KMS-11 (cell line): ENCODE measurements around the gene RNF166.
"Not testable (repeated sequence)": the region's sequence is repeated elsewhere in the genome, so short reads cannot be mapped to it uniquely, and the experiment has no call there.

Source experiments
- H2AFZ ChIP-seq: fragments of 200-600 bp; sonication (generic); 2 replicates; pipeline ENCODE4 v1.6.1; 2016; ENCODE audit warnings: antibody characterized with exemption, mixed run types, low read depth
- H3K27ac ChIP-seq: fragments of 200-600 bp; sonication (generic); 2 replicates; pipeline ENCODE4 v1.6.1; 2016; ENCODE audit warnings: mild to moderate bottlenecking, mixed run types
- H3K27me3 ChIP-seq: fragments of 200-600 bp; sonication (generic); 2 replicates; pipeline ENCODE4 v1.6.1; 2017; ENCODE audit warnings: mild to moderate bottlenecking, low read depth, mixed run types, moderate library complexity; ENCODE audit not compliant: insufficient read depth
- H3K36me3 ChIP-seq: fragments of 200-600 bp; sonication (generic); 2 replicates; pipeline ENCODE4 v1.6.1; 2017; ENCODE audit warnings: mild to moderate bottlenecking, mixed run types; ENCODE audit not compliant: insufficient read depth
- H3K4me1 ChIP-seq: fragments of 200-600 bp; sonication (generic); 2 replicates; pipeline ENCODE4 v1.6.1; 2016; ENCODE audit warnings: mild to moderate bottlenecking, low read depth, mixed run types; ENCODE audit not compliant: poor library complexity, severe bottlenecking
- H3K4me2 ChIP-seq: fragments of 200-600 bp; sonication (generic); 2 replicates; pipeline ENCODE4 v1.7.0; 2016; ENCODE audit warnings: mild to moderate bottlenecking, mixed run types
- H3K4me3 ChIP-seq: fragments of 200-600 bp; sonication (generic); IDR thresholded peaks from 2 replicates; pipeline ENCODE4 v1.6.1; 2017; ENCODE audit warnings: low read depth, low read length, mixed read lengths; ENCODE audit not compliant: insufficient read depth
- H3K79me2 ChIP-seq: fragments of 200-600 bp; sonication (generic); 2 replicates; pipeline ENCODE4 v1.6.1; 2016; ENCODE audit warnings: low read depth, mixed run types; ENCODE audit not compliant: insufficient read depth
- H3K9ac ChIP-seq: fragments of 200-600 bp; sonication (generic); 2 replicates; pipeline ENCODE4 v1.6.1; 2016; ENCODE audit warnings: mild to moderate bottlenecking, mixed run types
- H4K20me1 ChIP-seq: fragments of 200-600 bp; sonication (generic); 2 replicates; pipeline ENCODE4 v1.6.1; 2016; ENCODE audit warnings: mild to moderate bottlenecking, mixed run types; ENCODE audit not compliant: insufficient read depth
- CTCF ChIP-seq: fragments of 200-600 bp; sonication (generic); conservative IDR thresholded peaks from 2 replicates; pipeline ENCODE4 v1.6.1; 2017; ENCODE audit warnings: low read depth, mild to moderate bottlenecking, antibody characterized with exemption, low read length, moderate library complexity, mixed read lengths

RNF166 gene

GRCh38 chr16:88673716-88674379 lies 32.4 kb downstream of the RNF166 start:
- Histone ChIP-seq H3K27ac (no peak overlapping the region), H3K4me2 (no peak overlapping the region), H3K4me3 (no peak overlapping the region), H3K27me3 (no peaks in the 10 kb centered on the region), H4K20me1 (no peaks in the 10 kb centered on the region), H3K9ac (no peak overlapping the region), H2AFZ (no peak overlapping the region), H3K79me2 (no peaks in the 10 kb centered on the region), H3K36me3 (no peaks in the 10 kb centered on the region), H3K4me1 (no peaks in the 10 kb centered on the region)
- no peak for TF ChIP-seq CTCF

- no peak overlapping the region for H3K27ac ChIP-seq
- no peak overlapping the region for H2AFZ ChIP-seq
- H4K20me1 ChIP-seq, result no peaks in the 10 kb centered on the region
- H3K79me2 ChIP-seq, result no peaks in the 10 kb centered on the region
- TF ChIP-seq CTCF, result no peak
- H3K9ac ChIP-seq, result no peak overlapping the region
- no peaks in the 10 kb centered on the region for H3K4me1 ChIP-seq
- no peaks in the 10 kb centered on the region for H3K27me3 ChIP-seq
- no peak overlapping the region for H3K4me2 ChIP-seq
- H3K36me3 ChIP-seq, result no peaks in the 10 kb centered on the region
- no peak overlapping the region for H3K4me3 ChIP-seq
These were observed 33.4 kb downstream of the RNF166 start for GRCh38 chr16:88672776-88673175.

DNA sequence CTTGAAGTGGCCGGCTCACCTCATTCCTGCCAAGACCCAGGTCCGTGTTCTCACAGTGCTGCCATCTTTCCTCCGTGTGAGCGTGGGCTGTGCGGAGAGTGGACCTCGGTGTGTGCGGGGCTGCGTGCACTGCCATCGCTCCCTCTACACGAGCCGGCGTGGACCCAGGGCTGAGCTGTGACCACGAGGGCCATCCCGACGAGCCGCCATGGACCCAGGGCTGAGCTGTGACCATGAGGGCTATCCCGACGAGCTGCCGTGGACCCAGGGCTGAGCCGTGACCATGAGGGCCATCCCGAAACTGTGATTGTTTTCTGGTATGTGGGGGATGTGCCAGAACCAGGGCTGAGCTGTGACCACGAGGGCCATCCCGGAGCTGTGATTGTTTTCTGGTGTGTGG lies 34.4 kb downstream of the RNF166 start:
- no peak for TF ChIP-seq CTCF
- Histone ChIP-seq H3K4me2 (no peak overlapping the region), H2AFZ (no peak overlapping the region), H3K36me3 (no peaks in the 10 kb centered on the region), H3K27ac (no peak overlapping the region), H3K4me3 (no peak overlapping the region), H3K4me1 (no peaks in the 10 kb centered on the region), H3K79me2 (no peaks in the 10 kb centered on the region), H3K27me3 (no peaks in the 10 kb centered on the region), H3K9ac (no peak overlapping the region), H4K20me1 (no peaks in the 10 kb centered on the region)

GRCh38 chr16:88669980-88670379 lies 36.2 kb downstream of the RNF166 start:
- Histone ChIP-seq H3K79me2 (no peaks in the 10 kb centered on the region), H3K4me1 (no peaks in the 10 kb centered on the region), H3K27ac (no peak overlapping the region), H3K27me3 (no peaks in the 10 kb centered on the region), H3K36me3 (no peaks in the 10 kb centered on the region), H3K4me2 (no peak overlapping the region), H3K4me3 (no peak overlapping the region), H2AFZ (no peak overlapping the region), H4K20me1 (no peaks in the 10 kb centered on the region), H3K9ac (no peak overlapping the region)
- TF ChIP-seq CTCF, result no peak

DNA sequence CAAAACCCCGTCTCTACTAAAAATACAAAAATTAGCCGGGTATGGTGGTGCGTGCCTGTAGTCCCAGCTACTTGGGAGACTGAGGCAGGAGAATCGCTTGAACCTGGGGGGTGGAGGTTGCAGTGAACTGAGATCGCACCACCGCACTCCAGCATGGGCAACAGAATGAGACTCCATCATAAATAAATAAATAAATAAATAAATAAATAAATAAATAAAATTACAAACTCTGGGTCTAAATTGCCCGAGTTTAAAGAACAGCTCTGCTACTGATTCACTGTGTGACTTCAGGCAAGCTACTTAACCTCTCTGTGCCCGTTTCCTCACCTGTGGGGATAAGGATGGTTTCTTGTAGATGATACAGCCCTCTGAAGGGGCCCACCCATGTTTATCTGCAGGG lies 36.7 kb downstream of the RNF166 start:
- not testable (repeated sequence) for H3K36me3 ChIP-seq, H3K27ac ChIP-seq, H3K9ac ChIP-seq, H3K4me1 ChIP-seq, H3K4me2 ChIP-seq, H3K27me3 ChIP-seq, H3K4me3 ChIP-seq, H4K20me1 ChIP-seq, H3K79me2 ChIP-seq, H2AFZ ChIP-seq
